ENCODE measurements around the gene POM121C.
"Not testable (repeated sequence)": the region's sequence is repeated elsewhere in the genome, so short reads cannot be mapped to it uniquely, and the experiment has no call there.

- TF ChIP-seq POLR2AphosphoS5 (IDR thresholded peaks at IDR 0.05) = not testable (repeated sequence)
- TF ChIP-seq, protein P1, sequence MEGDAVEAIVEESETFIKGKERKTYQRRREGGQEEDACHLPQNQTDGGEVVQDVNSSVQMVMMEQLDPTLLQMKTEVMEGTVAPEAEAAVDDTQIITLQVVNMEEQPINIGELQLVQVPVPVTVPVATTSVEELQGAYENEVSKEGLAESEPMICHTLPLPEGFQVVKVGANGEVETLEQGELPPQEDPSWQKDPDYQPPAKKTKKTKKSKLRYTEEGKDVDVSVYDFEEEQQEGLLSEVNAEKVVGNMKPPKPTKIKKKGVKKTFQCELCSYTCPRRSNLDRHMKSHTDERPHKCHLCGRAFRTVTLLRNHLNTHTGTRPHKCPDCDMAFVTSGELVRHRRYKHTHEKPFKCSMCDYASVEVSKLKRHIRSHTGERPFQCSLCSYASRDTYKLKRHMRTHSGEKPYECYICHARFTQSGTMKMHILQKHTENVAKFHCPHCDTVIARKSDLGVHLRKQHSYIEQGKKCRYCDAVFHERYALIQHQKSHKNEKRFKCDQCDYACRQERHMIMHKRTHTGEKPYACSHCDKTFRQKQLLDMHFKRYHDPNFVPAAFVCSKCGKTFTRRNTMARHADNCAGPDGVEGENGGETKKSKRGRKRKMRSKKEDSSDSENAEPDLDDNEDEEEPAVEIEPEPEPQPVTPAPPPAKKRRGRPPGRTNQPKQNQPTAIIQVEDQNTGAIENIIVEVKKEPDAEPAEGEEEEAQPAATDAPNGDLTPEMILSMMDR (IDR thresholded peaks at IDR 0.05) = not testable (repeated sequence)
Measured at GRCh38 chr7:75460541-75460940, 25.6 kb downstream of the POM121C start.
